GM12878 (cell line): ENCODE data around the gene C3. TPM values are rescaled to one million over a fixed set of nuclear protein-coding genes. Genes with fewer than 3 reads are reported as not detected.

Experiments
- ATAC-seq: fragments of 200-7000 bp; cut with Tn5 transposase; 3 replicates; pipeline ENCODE4 v1.9.1; 2020; ENCODE audit warnings: mild to moderate bottlenecking, moderate library complexity
- BruUV-seq: library from RNA; stranded (reverse); fragments of 400-500 nt; replicated peaks from 2 replicates; lab custom pipeline; 2021; lab: Mats Ljungman, UMichigan
- CTCF ChIA-PET: fragments of 300-600 bp; sonication (Branson Sonifier 250); formaldehyde crosslinking; extraction: SDS; loops from one replicate; lab custom pipeline; 2021; ENCODE audit warnings: inconsistent platforms; lab: Yijun Ruan, JAX
- POLR2A ChIA-PET: fragments of 350-600 bp; formaldehyde crosslinking; extraction: SDS; loops from one replicate; lab custom pipeline; 2021; ENCODE audit warnings: inconsistent platforms; lab: Charles Lee
- RAD21 ChIA-PET: fragments of 300-600 bp; sonication (Branson Sonifier 250); formaldehyde crosslinking; loops from one replicate; lab custom pipeline; 2023; ENCODE audit warnings: antibody characterized with exemption; ENCODE audit not compliant: unreplicated experiment; lab: Charles Lee
- SMC1A ChIA-PET: fragments of 300-600 bp; sonication (Branson Sonifier 250); formaldehyde crosslinking; loops from one replicate; lab custom pipeline; 2023; ENCODE audit not compliant: unreplicated experiment, uncharacterized antibody; lab: Charles Lee
- DNase-seq: peaks from one replicate; pipeline ENCODE4 v3.0.0-alpha.2; 2011; ENCODE audit warnings: low read depth, low spot score
- FAIRE-seq: peaks from 3 replicates; lab custom pipeline; 2011; peaks lifted over from hg19 to GRCh38; lab: Jason Lieb, UNC
- H2AFZ ChIP-seq: 2 replicates; pipeline ENCODE4 v1.6.0; 2011; ENCODE audit warnings: low read depth, low read length, control low read depth; ENCODE audit not compliant: control insufficient read depth
- H3K27ac ChIP-seq: 2 replicates; pipeline ENCODE4 v1.5.1; 2011; ENCODE audit warnings: control low read depth; ENCODE audit not compliant: control insufficient read depth, insufficient read depth
- H3K27me3 ChIP-seq, 2 experiments: replicated peaks in 1 of 2; 2 replicates each; pipeline versions ENCODE4 v1.6.0 to v1.6.1; 2011; ENCODE audit warnings: low read length in 1 of 2; ENCODE audit not compliant: control insufficient read depth in 2 of 2, insufficient read depth in 2 of 2
- H3K36me3 ChIP-seq, 2 experiments: 2 replicates each; pipeline ENCODE4 v1.5.1; 2011; ENCODE audit warnings: low read length in 1 of 2; ENCODE audit not compliant: control insufficient read depth in 2 of 2, insufficient read depth in 2 of 2
- H3K4me1 ChIP-seq: 2 replicates; pipeline ENCODE4 v1.6.1; 2011; ENCODE audit warnings: mild to moderate bottlenecking, low read length, moderate library complexity, mixed read lengths; ENCODE audit not compliant: control insufficient read depth, insufficient read depth
- H3K4me2 ChIP-seq: 2 replicates; pipeline ENCODE4 v1.6.0; 2011; ENCODE audit warnings: control low read depth; ENCODE audit not compliant: control insufficient read depth, insufficient read depth
- H3K4me3 ChIP-seq: fragments of 200-600 bp; sonication (generic); 2 replicates; pipeline ENCODE4 v1.5.1; 2016
- H3K79me2 ChIP-seq: 2 replicates; pipeline ENCODE4 v1.6.0; 2011; ENCODE audit warnings: low read length; ENCODE audit not compliant: control insufficient read depth, insufficient read depth
- H3K9ac ChIP-seq: 2 replicates; pipeline ENCODE4 v1.8.0; 2011; ENCODE audit warnings: low read length, control low read depth, mixed read lengths; ENCODE audit not compliant: control insufficient read depth, insufficient read depth
- H3K9me3 ChIP-seq: replicated peaks from 3 replicates; pipeline ENCODE4 v1.5.1; 2011; ENCODE audit warnings: mild to moderate bottlenecking, low read length; ENCODE audit not compliant: control insufficient read depth, insufficient read depth
- H4K20me1 ChIP-seq: 2 replicates; pipeline ENCODE4 v1.6.0; 2011; ENCODE audit not compliant: control insufficient read depth, insufficient read depth
- ATF3 ChIP-seq: IDR thresholded peaks from 2 replicates; pipeline ENCODE4 v1.6.1; 2011; ENCODE audit warnings: low read depth, mild to moderate bottlenecking, low read length, moderate library complexity, borderline replicate concordance; ENCODE audit errors: extremely low read depth
- CHD1 ChIP-seq: IDR thresholded peaks from 2 replicates; pipeline ENCODE4 v1.6.1; 2012; ENCODE audit warnings: low read depth, low read length, improper control_type of control experiment
- CREB1 ChIP-seq: IDR thresholded peaks from 2 replicates; pipeline ENCODE4 v1.6.1; 2012; ENCODE audit warnings: low read depth, mild to moderate bottlenecking, inconsistent platforms
- DPF2 ChIP-seq: fragments of 450-650 bp; IDR thresholded peaks from 2 replicates; pipeline ENCODE4 v1.6.1; 2017; ENCODE audit warnings: mild to moderate bottlenecking
- EED ChIP-seq: sonication (generic); IDR thresholded peaks from 2 replicates; pipeline ENCODE4 v1.6.1; 2016; ENCODE audit warnings: antibody characterized with exemption, low read depth
- GATAD2B ChIP-seq: fragments of 450-650 bp; conservative IDR thresholded peaks from 2 replicates; pipeline ENCODE4 v1.6.1; 2017; ENCODE audit warnings: low read depth, mild to moderate bottlenecking, moderate library complexity
- IKZF1 ChIP-seq: fragments of 450-650 bp; conservative IDR thresholded peaks from 2 replicates; pipeline ENCODE4 v1.6.1; 2017; ENCODE audit warnings: antibody characterized with exemption, mild to moderate bottlenecking
- IKZF2 ChIP-seq, 2 experiments: fragments of 450-650 bp; IDR thresholded peaks; 2 replicates each; pipeline ENCODE4 v1.6.1; 2017; ENCODE audit warnings: mild to moderate bottlenecking in 2 of 2, moderate library complexity in 2 of 2
- JUNB ChIP-seq: IDR thresholded peaks from 2 replicates; pipeline ENCODE4 v1.6.1; 2016; ENCODE audit warnings: antibody characterized with exemption, mild to moderate bottlenecking
- MLLT1 ChIP-seq: fragments of 450-650 bp; IDR thresholded peaks from 2 replicates; pipeline ENCODE4 v1.6.1; 2016; ENCODE audit warnings: mild to moderate bottlenecking
- MTA2 ChIP-seq: fragments of 450-650 bp; IDR thresholded peaks from 2 replicates; pipeline ENCODE4 v1.6.1; 2016; ENCODE audit warnings: low read depth, mild to moderate bottlenecking, moderate library complexity
- POLR2A ChIP-seq: IDR thresholded peaks from 2 replicates; pipeline ENCODE4 v1.6.1; 2011; ENCODE audit warnings: low read depth, mild to moderate bottlenecking, low read length
- SPI1 ChIP-seq: IDR thresholded peaks from 2 replicates; pipeline ENCODE4 v1.6.1; 2011; ENCODE audit warnings: low read depth, mild to moderate bottlenecking, low read length, moderate library complexity, borderline replicate concordance; ENCODE audit not compliant: insufficient read depth
- ZBTB11 ChIP-seq: fragments of 450-650 bp; formaldehyde crosslinking; IDR thresholded peaks from 2 replicates; pipeline ENCODE4 v1.5.0; 2022; ENCODE audit warnings: mild to moderate bottlenecking, missing genetic modification characterization
- ZNF687 ChIP-seq: fragments of 450-650 bp; IDR thresholded peaks from 2 replicates; pipeline ENCODE4 v1.6.1; 2017; ENCODE audit warnings: mild to moderate bottlenecking, moderate library complexity
- WGBS: methylation state at CpG from one replicate; pipeline ENCODE4 v1.1.6; 2016; ENCODE audit warnings: low lambda C conversion rate; ENCODE audit not compliant: insufficient replicate concordance, insufficient coverage; ENCODE audit errors: missing lambda C conversion rate; 5-methylcytosine and 5-hydroxymethylcytosine counted together
- in situ Hi-C: fragments of 300-500 bp; cut with MboI; formaldehyde crosslinking; loops from 9 replicates; pipeline ENCODE4 v1.14.3; 2018; ENCODE audit warnings: mixed read lengths
- intact Hi-C: fragments of 100-400 bp; cut with micrococcal nuclease; formaldehyde crosslinking; loops from one replicate; pipeline ENCODE4 v1.14.2; 2022; ENCODE audit not compliant: unreplicated experiment
- polyA plus RNA-seq, 11 experiments: library from polyadenylated mRNA; depleted of rRNA in 4 of 11; unstranded in 6 of 11; stranded (reverse) in 5 of 11; fragments of >200 nt; fragmentation: Nextera tagmentation in 4 of 11; fragmentation: Illumina TruSeq in 1 of 11; extraction: Ambion mirVana in 4 of 11; extraction: Trizol in 1 of 11; gene quantifications; 1 replicate in 1 of 11; 2 replicates in 10 of 11; pipeline versions ENCODE4 v1.2.1 to v1.2.3, GENCODE V29; 2011 to 2016; ENCODE audit warnings: inconsistent platforms in 2 of 11, missing spikeins in 2 of 11, low read depth in 1 of 11
- total RNA-seq, 4 experiments: library from RNA; depleted of rRNA in 3 of 4; stranded (reverse); fragments of >200 nt in 3 of 4; fragmentation: Illumina TruSeq in 1 of 4; extraction: Trizol in 1 of 4; gene quantifications; 2 replicates each; pipeline versions ENCODE4 v1.2.1 to v1.2.3, GENCODE V29; 2013 to 2021

The C3 gene
- total and polyA plus RNA-seq, 10 of the 15 experiments (the other 5 are each of a cell fraction or from before 2014, with no cell fraction given): 0.20 to 6.7 (median 0.72) TPM

GRCh38 chr19:6728346-6728745 lies 7.9 kb upstream of the C3 start:
- Histone ChIP-seq H3K36me3 (no peaks in the 10 kb centered on the region; a peak in 2 of 4 replicates), H2AFZ (peak overlapping the region; percentile 59), H3K4me1 (peaks cover 17% of the 10 kb centered on the region), H3K4me2 (peak overlapping the region; percentile 80), H3K27ac (peak overlapping the region; percentile 63), H4K20me1 (no peaks in the 10 kb centered on the region), H3K27me3 (no peaks in the 10 kb centered on the region), H3K9ac (0 out of 2 replicates have a peak overlapping the region, but pooled peaks have one; percentile 25), H3K9me3 (no peaks in the 10 kb centered on the region), H3K4me3 (peak overlapping the region; percentile 18; the same call in 1 of the 2 replicates), H3K79me2 (no peaks in the 10 kb centered on the region)
- no peak for DNase-seq
- WGBS: 3% methylated on average over 8 of the region's 8 CpGs
- peak; percentile 78 for ATAC-seq
- ChIA-PET CTCF (interaction anchor here (1.0 to 2.9 kb wide), 5 partner anchors 9 to 210 kb away, joined by 3 to 14 read pairs (median 4); partner anchors contain the start of gene GPR108), SMC1A (interaction anchor here (0.6 to 2.0 kb wide), 14 partner anchors 9 to 176 kb away, joined by 3 to 9 read pairs (median 4); partner anchors contain the start of gene GPR108), RAD21 (interaction anchor here (0.6 to 1.8 kb wide), 8 partner anchors 9 to 371 kb away, joined by 3 to 6 read pairs (median 4); partner anchors contain the start of gene GPR108), POLR2A (interaction anchor here (0.5 to 2.2 kb wide), 11 partner anchors 9 to 670 kb away, joined by 3 to 11 read pairs (median 4); partner anchors contain the start of genes GPR108 and VAV1)
- FAIRE-seq: peak; percentile 98
- no TSS peak for BruUV-seq
- in situ Hi-C loops: no loop called here
- intact Hi-C loops: no loop called here
- TF ChIP-seq EED: peak; percentile 57; the same call in 1 of the 2 replicates
- TF ChIP-seq ATF3: no peak
- TF ChIP-seq ZBTB11 (CRISPR knock-in tag): no peak
- no peak for TF ChIP-seq GATAD2B
- no peak for TF ChIP-seq CREB1
- TF ChIP-seq SPI1: peak; percentile 89; the same call in 1 of the 2 replicates
- TF ChIP-seq JUNB: no peak
- TF ChIP-seq CHD1: no peak
- TF ChIP-seq ZNF687: peak; percentile 54; the same call in 1 of the 2 replicates
- TF ChIP-seq DPF2: peak; percentile 52; the same call in 1 of the 2 replicates
- peak; percentile 47 to 65; a peak in 2 of 4 replicates for TF ChIP-seq IKZF2 (IDR thresholded peaks at IDR 0.05)
- peak; percentile 51 for TF ChIP-seq IKZF1
- 0 out of 2 replicates have a peak, but pooled peaks have one; percentile 29 for TF ChIP-seq MLLT1
- TF ChIP-seq MTA2: peak; percentile 46; the same call in 1 of the 2 replicates
- peak; percentile 38; the same call in 1 of the 2 replicates for TF ChIP-seq POLR2A
